NCI-H526 treated with DMSO at 0.1 percent for 48 hours (cell line): ENCODE data around the gene CCDC91.
"Not testable (repeated sequence)": the region's sequence is repeated elsewhere in the genome, so short reads cannot be mapped to it uniquely, and the experiment has no call there.

Experiments used
- DNase-seq: peaks from one replicate; lab custom pipeline; 2025; lab: John Stamatoyannopoulos, UW

CCDC91 gene

DNA sequence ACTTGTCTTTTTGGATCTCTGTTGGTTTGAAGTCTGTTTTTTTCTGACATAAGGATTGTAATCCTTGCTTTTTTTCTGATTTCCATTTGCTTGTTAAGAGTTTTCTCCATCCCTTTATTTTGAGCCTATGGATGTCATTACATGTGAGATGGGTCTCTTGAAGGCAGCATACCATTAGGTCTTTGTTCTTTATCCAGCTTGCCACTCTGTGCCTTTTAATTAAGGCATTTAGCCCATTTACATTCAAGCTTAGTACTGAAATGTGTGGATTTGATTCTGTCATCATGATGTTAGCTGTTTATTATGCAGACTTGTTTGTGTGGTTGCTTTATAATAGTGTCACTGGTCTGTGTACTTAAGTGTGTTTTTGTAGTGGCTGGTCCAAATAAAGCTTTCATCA is 100.0 kb downstream of the CCDC91 start:
- no peak for DNase-seq

DNA sequence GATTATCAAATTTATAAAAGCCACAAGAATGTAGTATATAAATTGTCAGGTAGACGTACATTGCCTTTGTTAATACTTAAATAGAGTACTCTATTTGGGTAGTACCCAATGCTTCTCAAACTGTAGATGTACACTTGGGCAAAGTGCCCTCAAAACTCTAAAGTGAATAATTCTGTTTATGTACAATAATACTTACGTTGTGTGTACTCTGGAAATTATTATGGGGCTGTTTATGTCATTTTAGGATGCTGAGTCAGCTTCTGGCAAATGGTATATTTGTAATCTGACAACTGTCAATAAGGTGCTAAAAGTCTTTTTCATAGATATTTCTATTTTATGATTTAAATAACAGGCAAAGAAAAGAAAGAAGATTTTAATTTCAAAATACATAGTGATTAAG is 102.4 kb downstream of the CCDC91 start:
- no peak for DNase-seq

DNA sequence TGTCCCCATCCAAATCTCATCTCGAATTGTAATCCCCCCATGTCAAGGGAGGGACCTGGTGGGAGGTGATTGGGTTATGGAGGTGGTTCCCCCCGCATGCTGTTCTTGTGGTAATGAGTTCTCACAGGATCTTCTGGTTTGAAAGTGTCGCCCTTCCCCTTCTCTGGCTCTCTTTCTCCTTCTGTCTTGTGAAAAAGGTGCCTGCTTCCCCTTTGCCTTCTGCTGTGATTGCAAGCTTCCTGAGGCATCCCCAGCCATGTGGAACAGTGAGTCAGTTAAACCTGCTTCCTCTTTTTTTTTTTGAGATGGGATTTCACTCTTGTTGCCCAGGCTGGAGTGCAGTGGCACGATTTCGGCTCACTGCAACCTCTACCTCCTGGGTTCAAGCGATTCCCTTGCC is 104.0 kb downstream of the CCDC91 start:
- no peak for DNase-seq

DNA sequence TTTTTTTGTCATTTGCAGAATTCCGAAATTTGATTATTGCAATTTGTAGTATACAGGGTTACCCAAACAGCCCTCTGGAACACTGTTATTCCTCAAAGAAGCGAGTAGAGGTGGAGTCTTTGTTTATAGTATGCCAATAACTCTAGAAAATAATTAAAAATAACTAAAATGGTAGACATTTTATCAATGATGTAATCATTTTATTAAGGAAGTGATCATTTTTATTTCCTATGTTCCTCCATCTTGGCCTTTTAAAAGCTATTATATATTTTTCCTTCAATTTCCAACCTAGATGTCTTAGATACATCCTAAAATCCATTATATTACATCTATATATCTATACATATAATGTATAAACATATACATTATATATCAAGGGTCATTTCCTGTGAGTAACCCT is 106.0 kb downstream of the CCDC91 start:
- DNase-seq: no peak

DNA sequence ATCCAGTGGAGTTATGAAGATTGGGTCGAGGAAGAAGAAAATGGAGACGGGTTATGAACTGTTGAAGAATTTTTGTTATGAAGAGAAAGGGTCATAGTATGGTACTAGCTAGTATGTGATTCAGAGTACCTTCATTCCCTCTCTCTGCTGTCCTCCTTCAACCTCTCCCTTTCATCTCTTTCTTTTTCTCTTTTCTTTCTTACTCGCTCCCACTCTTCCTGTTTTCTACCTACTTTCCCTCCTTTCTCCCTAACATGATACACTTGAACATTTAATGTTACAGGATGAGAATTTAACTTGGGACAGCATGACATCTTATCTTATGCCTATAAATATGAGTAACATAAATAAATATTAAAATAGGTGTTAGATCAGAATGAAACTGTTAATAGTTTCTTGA is 112.9 kb downstream of the CCDC91 start:
- no peak for DNase-seq

DNA sequence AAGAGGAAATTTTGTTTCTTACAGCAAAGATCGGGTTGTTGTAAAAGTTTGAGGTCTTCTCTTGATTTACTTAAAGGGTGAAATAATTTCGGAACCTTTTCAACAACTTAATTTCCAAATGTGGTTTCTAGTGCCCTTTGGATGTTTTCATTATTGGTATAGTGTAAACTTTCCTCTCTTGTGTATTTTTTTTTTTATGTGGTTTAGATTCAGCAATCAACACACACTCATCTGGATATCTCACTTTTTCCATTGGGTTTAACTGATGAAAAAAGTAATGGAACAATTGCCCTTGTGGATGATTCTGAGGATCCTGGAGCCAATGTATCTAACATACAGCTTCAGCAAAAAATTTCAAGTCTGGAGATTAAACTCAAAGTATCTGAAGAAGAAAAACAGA is 116.3 kb downstream of the CCDC91 start:
- DNase-seq: no peak

DNA sequence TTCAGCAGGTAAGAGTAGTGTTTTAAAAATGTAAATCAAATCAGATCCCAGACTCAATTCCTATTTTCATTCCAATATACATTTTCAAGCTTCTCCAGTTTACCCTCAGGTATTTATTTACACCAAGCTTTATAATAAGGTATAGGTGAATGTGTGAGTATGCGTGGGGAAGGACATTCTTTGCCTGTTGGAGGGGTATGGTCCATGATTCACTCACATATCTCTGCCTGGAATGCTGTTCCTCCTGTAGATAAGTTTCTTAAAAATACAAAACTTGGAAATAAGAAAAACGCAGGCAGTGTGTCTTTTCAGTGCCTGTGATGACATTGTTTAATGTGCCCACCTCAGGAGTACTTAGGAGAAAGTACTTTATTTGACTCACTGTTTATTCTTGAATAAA is 118.6 kb downstream of the CCDC91 start:
- DNase-seq: no peak

DNA sequence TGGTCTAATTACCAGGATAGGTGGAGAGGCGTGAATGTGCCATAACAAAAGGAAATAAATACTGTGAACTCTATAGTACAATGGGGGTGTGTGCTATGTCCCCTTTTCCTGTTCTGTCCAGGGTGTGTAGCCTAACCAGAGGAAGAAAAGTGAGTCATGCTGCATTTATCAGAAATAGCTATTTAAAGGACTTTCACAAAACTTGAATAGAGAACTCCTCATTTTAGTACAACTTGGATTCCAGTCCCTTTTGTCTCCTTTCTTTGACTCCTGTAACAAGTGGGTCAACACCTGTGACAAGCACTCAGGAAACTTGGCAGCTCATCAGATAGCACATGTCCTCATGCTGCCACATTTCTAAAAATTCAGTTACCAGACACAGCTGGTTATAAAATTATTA is 123.4 kb downstream of the CCDC91 start:
- DNase-seq: no peak

DNA sequence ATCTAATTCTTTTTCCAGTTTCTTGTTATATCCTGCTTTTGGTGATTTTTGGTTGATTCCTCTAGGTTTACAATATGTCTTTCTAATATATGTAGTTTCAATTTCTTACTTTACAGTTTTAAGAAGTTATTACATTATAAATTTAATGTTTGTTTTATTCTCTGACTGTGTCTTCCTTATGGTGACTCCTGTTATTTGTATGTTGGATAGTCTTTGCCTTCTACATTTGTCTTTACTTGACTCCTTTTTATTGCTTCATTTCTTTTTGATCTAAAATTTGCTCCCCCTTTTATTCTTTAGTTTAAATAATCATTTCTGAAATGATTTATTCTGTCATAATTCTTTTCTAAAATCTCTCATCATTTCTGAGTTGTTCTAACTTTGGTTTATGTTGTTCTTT is 125.8 kb downstream of the CCDC91 start:
- no peak for DNase-seq

DNA sequence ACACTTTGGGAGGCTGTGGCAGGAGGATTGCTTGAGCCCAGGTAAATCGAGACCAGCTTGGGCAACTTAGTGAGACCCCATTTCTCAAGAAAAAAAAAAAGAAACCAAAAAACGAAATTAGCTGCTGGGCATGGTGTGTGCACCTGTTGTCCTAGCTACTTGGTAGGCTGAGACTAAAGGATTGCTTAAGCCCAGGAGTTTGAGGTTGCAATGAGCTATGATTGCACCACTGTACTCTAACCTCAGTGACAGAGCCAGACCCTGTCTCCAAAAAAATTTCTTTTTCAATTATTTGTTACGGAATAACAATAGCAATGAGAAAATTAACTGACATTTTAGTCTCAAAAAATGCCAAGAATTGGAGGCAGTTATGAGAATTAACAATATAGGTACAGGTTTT is 128.0 kb downstream of the CCDC91 start:
- DNase-seq: no peak

DNA sequence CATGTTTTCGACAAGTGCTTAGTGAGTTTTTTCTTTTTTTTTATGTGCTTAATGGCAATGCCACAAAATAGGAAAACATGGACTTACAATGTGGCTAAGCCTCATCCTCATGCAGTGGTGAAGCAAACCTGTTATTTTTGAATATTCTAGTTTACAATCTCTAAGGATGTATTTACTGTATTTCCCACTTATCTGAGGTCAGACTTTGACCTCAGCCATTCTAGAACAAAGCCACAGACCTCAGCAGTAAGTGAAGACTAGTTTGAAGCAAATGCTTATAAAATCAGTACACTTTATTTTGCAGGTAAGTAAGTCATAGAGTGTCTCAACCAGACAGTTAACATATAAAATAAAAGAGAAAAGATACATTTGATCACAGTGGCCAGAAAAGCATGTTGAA is 130.1 kb downstream of the CCDC91 start:
- no peak for DNase-seq

DNA sequence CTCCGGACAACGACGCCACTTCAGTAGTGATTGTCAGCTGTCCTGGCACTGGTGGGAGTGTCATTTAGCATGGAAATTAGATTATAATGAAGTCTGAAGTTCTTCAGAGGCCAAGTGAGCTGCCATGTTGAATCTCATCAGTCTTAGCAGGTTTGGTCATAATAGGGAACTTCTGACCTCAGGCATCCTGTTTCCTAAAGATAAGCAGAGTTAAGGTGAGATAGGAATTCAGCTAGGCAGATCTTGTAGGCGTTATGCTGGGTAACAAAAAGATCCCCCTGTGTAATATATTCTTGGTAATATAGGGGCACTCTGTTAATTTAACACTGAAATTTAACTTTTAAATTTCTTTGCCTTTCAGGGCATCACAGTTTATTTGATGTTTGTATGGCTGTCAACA is 137.5 kb downstream of the CCDC91 start:
- no peak for DNase-seq

DNA sequence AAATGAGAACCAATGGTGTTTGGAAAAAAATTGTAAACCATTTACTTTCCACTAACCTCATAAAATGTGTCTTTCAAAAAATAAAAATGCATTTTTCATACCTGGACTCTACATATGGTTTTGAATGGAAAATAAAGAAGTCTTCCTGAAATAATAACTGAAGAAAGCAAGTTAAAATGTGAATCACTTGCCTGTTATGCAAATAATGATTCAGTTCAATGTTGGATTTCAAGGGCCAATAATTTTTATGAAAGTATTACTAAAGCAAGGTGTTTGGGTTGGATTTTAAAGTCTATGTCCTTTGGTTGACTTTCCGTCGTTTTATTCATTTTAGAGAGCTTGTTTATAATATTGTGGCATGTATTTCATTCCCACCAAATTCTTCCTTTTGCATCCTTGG is 138.7 kb downstream of the CCDC91 start:
- no peak for DNase-seq

DNA sequence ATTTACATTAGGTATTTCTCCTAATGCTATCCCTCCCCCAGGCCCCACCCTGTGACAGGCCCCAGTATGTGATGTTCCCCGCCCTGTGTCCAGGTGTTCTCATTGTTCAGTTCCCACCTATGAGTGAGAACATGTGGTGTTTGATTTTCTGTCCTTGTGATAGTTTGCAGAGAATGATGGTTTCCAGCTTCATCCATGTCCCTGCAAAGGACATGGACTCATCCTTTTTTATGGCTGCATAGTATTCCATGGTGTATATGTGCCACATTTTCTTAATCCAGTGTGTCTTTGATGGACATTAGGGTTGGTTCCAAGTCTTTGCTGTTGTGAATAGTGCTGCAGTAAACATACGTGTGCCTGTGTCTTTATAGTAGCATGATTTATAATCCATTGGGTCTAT is 139.5 kb downstream of the CCDC91 start:
- not testable (repeated sequence) for DNase-seq

DNA sequence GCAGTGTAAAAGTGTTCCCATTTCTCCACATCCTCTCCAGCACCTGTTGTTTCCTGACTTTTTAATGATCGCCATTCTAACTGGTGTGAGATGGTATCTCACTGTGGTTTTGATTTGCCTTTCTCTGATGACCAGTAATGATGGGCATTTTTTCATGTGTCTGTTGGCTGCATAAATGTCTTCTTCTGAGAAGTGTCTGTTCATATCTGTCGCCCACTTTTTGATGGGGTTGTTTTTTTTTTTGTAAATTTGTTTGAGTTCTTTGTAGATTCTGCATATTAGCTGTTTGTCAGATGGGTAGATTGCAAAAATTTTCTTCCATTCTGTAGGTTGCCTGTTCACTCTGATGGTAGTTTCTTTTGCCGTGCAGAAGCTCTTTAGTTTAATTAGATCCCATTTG is 140.0 kb downstream of the CCDC91 start:
- DNase-seq: not testable (repeated sequence)

DNA sequence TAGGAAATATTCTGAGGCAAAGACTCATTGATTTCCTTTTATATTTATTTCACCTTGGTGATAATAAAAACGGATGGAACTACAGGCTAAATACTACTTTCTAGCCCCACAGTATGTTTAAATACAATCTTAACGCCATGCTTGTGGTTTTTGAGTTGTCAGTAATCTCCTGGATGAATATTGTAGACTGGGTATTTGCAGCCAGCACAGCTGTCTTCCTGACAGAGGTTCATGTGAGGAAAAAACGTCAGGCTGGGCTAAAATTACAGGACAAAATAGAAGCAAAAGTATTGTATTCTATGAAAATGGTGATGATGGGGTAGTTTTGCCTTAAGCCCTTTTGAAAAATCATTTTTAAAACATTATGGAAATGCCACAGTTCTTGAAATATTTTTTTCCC is 140.9 kb downstream of the CCDC91 start:
- DNase-seq: no peak

DNA sequence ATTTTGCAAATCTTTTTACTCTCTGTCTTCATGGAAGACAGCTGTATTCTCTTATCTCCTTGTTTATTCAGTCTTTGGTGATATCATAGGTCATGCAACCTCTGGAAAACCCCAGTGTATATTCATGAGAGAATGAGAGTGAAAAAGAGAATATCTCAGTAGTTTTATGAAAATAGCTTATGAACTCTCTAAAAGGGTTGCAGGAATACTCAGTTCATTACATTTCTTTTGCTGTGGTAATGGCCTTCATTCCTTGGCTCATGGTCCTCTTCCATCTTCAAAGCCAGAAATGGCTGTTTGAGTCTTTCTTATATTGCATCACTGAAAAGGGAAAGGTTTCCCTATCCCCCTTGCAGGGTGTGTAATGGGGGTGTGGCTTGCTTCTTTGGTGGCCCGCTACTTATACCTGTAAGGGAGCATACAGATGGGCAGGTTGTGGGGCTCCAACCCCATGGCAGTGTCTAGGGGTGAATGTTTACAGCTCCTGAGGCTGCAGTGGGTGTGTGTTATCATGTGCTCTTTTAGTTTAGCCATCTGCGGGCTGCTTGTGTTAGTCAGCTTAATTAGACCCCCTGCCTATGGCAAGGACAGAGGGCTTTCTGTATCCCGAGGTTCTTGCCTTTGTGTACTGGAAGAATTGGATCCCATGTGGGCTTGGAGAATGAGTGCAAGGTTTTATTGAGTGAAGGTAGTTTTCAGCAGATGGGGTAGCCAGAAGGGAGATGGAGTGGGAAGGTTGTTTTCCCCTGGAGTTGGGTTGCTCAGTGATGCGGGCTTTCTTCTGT is 150.2 kb downstream of the CCDC91 start:
- no peak for DNase-seq

DNA sequence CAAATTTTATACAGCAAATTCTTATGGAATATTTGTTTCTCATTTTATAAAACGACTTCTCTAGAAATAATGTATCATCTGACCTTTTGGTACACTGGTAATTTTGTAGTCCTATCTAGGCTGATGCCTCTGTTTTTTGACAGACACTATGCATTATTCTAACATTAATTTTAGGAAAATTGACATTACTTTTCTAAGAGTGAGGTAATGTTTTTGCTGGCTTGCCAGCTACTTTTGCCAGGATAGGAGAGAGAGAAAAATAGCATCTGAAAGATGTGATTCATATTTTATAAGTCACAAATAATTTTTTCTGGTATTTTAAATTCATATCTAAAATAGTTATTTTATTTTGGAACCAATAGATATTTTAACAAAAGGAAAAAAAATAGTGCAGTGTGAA is 153.5 kb downstream of the CCDC91 start:
- DNase-seq: no peak

DNA sequence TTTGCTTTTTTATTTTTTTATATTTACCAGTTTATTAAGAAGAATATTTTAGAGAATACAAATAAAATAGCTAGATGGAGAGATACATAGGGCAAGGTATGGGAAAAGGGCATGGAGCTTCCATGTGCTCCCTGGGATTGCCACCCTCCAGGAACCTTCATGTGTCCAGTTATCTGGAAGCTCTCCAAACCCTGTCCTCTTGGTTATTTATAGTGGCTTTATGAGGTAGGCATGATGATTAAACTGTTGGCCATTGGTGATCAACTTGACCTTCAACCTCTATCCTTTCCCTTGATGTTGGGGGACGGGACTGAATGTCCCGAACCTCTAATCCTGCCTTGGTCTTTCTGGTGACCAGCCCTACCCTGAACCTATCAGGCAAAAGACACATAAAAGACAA is 156.3 kb downstream of the CCDC91 start:
- no peak for DNase-seq

DNA sequence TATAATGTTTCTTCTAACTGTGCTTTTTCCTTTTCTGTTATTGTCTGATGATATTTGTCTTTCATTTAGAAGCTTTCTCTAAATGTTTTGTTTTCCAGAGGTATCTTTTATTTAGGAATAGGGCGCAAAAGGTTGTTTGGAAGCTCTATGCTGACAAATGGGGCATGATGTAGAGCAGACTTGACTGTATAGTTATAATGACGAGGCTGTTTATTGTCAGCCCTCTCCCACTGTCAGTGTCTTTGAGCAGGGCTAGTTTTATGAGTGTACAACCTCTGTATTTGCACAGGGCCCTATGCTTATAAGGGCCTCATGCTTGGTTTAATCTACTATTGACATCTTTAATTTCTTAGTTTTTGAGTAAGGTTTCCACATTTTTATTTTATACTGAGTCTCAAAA is 158.9 kb downstream of the CCDC91 start:
- no peak for DNase-seq

DNA sequence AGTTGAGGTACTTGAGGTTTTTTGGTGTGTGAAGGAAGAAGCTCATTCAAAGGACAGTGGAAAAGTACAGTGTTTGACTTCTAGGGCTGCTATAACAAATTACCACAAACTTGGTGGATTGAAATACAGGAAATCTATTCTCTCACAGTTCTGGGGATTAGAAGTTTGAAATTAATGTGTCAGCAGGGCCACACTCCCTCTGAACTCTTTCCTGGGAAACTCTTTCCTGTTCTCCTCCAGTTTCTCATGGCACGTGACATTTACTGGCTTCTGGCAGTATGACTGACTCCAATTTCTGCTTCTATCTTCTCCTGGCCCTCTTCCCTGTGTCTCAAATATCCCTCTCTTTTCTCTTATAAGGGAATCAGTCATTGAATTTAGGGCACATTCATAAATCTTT is 160.2 kb downstream of the CCDC91 start:
- no peak for DNase-seq

DNA sequence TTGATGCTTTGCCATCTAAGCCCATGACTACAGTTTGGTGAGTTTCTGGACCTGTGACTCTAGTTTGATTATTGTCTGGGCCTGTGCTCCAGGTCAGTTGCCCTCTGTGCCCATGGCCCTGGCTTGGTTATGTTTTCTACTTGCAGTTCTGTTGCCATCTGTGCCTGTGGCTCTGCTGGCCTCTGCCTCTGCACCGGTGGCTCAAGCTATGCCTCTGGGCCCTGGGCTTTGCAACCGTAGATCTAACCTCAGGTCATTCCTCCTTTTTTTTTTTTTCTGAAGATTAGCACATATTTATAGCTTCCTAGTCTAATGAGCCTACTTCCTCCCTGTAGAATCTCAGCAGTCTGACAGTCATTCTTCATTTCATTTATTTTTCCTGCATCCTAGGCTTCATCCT is 161.2 kb downstream of the CCDC91 start:
- DNase-seq: no peak

DNA sequence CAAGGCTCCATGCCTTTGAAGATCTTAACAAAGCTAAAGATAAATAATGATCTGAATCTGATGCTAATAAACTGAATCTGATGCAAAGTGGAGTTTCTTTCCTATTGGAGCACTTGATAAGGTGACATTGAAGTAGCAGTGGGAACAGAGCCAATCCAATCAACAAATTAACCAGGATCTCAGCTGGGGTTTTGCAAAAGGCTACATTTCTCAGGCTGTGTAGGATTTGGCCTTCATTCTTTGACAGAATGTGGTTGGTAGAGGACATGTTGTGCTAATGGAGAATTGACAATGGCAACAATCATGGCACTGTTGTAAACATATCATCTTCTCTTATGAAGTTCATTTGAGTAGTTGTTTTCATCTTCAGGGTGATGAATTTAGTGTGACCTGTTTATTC is 164.9 kb downstream of the CCDC91 start:
- DNase-seq: no peak

DNA sequence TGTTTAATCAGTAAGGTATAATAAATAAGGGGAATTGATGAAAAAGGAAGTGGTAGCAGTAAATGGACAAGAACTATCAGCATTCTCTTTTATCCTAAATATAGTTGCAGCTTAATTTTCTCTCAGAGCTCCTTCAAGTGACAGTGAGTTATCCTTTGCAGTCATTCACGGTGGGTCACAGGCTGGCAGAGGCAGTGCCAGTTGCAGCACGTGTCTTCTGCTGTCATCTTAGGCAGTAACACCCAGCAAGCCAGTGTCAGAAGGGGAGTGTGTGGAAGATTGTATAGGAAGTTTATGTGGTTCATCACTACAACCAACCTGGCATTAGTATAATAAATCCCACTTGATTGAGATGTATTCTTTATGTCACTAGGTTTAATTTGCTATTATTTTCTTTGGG is 170.0 kb downstream of the CCDC91 start:
- DNase-seq: no peak

DNA sequence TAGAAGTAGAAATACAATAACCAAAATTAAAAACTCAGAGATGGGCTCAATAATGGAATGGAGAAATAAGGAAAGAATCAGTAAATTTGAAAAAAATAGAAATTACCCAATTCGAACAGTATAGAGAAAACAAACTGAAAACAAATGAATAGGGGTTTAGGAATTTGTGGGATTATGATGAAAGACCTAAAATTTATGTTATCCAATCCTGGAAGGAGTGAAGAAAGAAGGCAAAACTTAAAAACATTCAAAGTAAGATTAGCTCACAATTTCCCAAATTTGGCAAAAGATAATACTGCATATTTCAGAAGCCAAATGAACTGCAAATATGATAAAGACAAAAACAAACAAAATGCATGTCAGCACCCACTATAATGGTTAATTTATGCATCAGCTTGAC is 177.1 kb downstream of the CCDC91 start:
- no peak for DNase-seq
